Measurements from ENCODE around the gene MAP3K2. TPM values are rescaled to one million over a fixed set of nuclear protein-coding genes. Genes with fewer than 3 reads are reported as not detected.

MAP3K2 gene
- polyA plus RNA-seq, 1 donor from 2014 or later = 37.0 TPM

DNA sequence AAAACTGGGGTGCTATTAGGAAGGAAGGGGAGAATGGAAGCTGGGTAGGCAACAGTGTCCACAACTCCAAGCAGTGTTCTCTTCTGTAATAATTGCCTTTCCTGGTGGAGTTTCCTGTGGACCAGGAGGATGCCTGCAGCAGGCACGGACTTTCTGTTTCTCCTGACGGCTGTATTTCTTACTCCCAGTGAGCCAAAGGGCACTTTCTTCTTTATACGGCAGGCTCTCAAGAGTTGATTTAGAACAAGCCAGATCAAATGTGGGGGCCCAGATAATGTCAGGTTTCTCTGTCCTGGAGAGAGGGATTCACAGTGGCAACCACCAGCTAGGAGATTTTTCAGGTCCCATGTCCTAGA lies 17.5 kb upstream of the MAP3K2 start:
- Histone ChIP-seq H3K36me3 (ENCODE audit: insufficient read depth, low read length) (no peaks in the 10 kb centered on the region), H3K9me2 (ENCODE audit: insufficient read depth, low read length) (no peaks in the 10 kb centered on the region), H2AFZ (ENCODE audit: low read depth, low read length) (no peak overlapping the region), H3K9me3 (ENCODE audit: low read length) (no peaks in the 10 kb centered on the region), H4K20me1 (ENCODE audit: insufficient read depth) (no peaks in the 10 kb centered on the region), H3K9ac (ENCODE audit: low read length) (no peak overlapping the region), H3K79me2 (replicated peaks; ENCODE audit: insufficient read depth, low read length) (no peaks in the 10 kb centered on the region), H3K27ac (ENCODE audit: low read length) (no peak overlapping the region), H3K4me2 (ENCODE audit: low read length) (no peak overlapping the region), H3K4me3 (ENCODE audit: low read length) (no peak overlapping the region), H3F3A (ENCODE audit: insufficient read depth, low read length, poor library complexity, severe bottlenecking) (no peaks in the 10 kb centered on the region), H3K27me3 (ENCODE audit: insufficient read depth, low read depth, low read length) (no peaks in the 10 kb centered on the region)
- TF ChIP-seq POLR2AphosphoS5 (IDR thresholded peaks at IDR 0.05) (no peak), EP300 (conservative IDR thresholded peaks at IDR 0.05; ENCODE audit: poor library complexity, severe bottlenecking) (no peak), SMC3 (conservative IDR thresholded peaks at IDR 0.05; ENCODE audit: poor library complexity) (no peak), RAD21 (conservative IDR thresholded peaks at IDR 0.05) (no peak), TAF1 (IDR thresholded peaks at IDR 0.05; ENCODE audit: low read depth) (no peak), MXI1 (conservative IDR thresholded peaks at IDR 0.05; ENCODE audit: poor library complexity, severe bottlenecking) (no peak), EZH2 (IDR thresholded peaks at IDR 0.05; ENCODE audit: borderline replicate concordance, insufficient read depth, low read length, poor library complexity, severe bottlenecking) (no peak)
- TF ChIP-seq, protein P1, sequence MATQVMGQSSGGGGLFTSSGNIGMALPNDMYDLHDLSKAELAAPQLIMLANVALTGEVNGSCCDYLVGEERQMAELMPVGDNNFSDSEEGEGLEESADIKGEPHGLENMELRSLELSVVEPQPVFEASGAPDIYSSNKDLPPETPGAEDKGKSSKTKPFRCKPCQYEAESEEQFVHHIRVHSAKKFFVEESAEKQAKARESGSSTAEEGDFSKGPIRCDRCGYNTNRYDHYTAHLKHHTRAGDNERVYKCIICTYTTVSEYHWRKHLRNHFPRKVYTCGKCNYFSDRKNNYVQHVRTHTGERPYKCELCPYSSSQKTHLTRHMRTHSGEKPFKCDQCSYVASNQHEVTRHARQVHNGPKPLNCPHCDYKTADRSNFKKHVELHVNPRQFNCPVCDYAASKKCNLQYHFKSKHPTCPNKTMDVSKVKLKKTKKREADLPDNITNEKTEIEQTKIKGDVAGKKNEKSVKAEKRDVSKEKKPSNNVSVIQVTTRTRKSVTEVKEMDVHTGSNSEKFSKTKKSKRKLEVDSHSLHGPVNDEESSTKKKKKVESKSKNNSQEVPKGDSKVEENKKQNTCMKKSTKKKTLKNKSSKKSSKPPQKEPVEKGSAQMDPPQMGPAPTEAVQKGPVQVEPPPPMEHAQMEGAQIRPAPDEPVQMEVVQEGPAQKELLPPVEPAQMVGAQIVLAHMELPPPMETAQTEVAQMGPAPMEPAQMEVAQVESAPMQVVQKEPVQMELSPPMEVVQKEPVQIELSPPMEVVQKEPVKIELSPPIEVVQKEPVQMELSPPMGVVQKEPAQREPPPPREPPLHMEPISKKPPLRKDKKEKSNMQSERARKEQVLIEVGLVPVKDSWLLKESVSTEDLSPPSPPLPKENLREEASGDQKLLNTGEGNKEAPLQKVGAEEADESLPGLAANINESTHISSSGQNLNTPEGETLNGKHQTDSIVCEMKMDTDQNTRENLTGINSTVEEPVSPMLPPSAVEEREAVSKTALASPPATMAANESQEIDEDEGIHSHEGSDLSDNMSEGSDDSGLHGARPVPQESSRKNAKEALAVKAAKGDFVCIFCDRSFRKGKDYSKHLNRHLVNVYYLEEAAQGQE (IDR thresholded peaks at IDR 0.05; ENCODE audit: borderline replicate concordance) = no peak
- TF ChIP-seq, protein P2, sequence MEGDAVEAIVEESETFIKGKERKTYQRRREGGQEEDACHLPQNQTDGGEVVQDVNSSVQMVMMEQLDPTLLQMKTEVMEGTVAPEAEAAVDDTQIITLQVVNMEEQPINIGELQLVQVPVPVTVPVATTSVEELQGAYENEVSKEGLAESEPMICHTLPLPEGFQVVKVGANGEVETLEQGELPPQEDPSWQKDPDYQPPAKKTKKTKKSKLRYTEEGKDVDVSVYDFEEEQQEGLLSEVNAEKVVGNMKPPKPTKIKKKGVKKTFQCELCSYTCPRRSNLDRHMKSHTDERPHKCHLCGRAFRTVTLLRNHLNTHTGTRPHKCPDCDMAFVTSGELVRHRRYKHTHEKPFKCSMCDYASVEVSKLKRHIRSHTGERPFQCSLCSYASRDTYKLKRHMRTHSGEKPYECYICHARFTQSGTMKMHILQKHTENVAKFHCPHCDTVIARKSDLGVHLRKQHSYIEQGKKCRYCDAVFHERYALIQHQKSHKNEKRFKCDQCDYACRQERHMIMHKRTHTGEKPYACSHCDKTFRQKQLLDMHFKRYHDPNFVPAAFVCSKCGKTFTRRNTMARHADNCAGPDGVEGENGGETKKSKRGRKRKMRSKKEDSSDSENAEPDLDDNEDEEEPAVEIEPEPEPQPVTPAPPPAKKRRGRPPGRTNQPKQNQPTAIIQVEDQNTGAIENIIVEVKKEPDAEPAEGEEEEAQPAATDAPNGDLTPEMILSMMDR (IDR thresholded peaks at IDR 0.05; ENCODE audit: poor library complexity, severe bottlenecking) = no peak

DNA sequence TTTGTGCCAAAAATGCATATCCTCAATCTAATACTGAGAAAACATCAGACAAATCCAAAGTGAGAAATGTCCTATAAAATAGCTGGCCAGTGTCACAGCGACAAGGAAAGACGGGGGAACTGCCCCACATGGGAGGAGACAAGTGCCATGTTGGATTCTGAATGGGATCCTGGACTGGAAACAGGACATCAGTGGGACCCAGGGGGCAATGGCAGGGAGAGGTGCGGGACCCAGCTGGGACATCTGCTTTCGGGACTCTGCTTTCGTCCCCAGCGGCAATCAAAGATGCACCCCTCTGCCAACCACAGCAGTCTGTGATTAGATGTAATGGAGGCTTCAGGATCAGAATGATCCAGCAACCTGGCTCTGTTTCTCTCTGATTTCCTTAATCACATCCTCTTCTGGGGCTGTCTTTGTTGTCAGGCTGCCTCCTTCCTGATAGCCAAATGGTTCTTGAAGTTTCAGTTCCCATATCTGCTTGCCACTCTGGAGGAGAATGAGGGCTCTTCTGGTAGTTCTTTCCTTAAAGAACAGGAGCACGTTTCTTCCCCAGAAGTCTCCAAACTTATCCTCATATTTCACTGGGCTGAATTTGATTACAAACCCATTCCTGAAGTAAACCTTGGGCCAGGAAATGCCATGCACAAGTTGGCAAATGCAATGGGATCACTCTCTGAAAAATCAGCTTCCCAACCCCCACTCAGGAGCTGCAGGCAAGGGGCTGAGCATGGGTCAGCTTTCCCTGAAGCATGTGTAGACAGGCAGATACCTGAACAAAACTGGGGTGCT lies 16.9 kb upstream of the MAP3K2 start:
- H3F3A ChIP-seq (ENCODE audit: insufficient read depth, low read length, poor library complexity, severe bottlenecking) = no peaks in the 10 kb centered on the region
- H3K9me3 ChIP-seq (ENCODE audit: low read length) = no peaks in the 10 kb centered on the region
- TF ChIP-seq POLR2AphosphoS5 (IDR thresholded peaks at IDR 0.05) (no peak), MXI1 (conservative IDR thresholded peaks at IDR 0.05; ENCODE audit: poor library complexity, severe bottlenecking) (no peak), EZH2 (IDR thresholded peaks at IDR 0.05; ENCODE audit: borderline replicate concordance, insufficient read depth, low read length, poor library complexity, severe bottlenecking) (no peak), EP300 (conservative IDR thresholded peaks at IDR 0.05; ENCODE audit: poor library complexity, severe bottlenecking) (no peak), TAF1 (IDR thresholded peaks at IDR 0.05; ENCODE audit: low read depth) (no peak), RAD21 (conservative IDR thresholded peaks at IDR 0.05) (no peak), SMC3 (conservative IDR thresholded peaks at IDR 0.05; ENCODE audit: poor library complexity) (no peak)
- TF ChIP-seq, protein P1 (IDR thresholded peaks at IDR 0.05; ENCODE audit: borderline replicate concordance) = no peak
- TF ChIP-seq, protein P2 (IDR thresholded peaks at IDR 0.05; ENCODE audit: poor library complexity, severe bottlenecking) = no peak
- no peak overlapping the region for H2AFZ ChIP-seq (ENCODE audit: low read depth, low read length)
- H4K20me1 ChIP-seq (ENCODE audit: insufficient read depth) = no peaks in the 10 kb centered on the region
- no peaks in the 10 kb centered on the region for H3K9me2 ChIP-seq (ENCODE audit: insufficient read depth, low read length)
- H3K27me3 ChIP-seq (ENCODE audit: insufficient read depth, low read depth, low read length) = no peaks in the 10 kb centered on the region
- H3K9ac ChIP-seq (ENCODE audit: low read length) = no peak overlapping the region
- no peaks in the 10 kb centered on the region for H3K36me3 ChIP-seq (ENCODE audit: insufficient read depth, low read length)
- no peaks in the 10 kb centered on the region for H3K79me2 ChIP-seq (replicated peaks; ENCODE audit: insufficient read depth, low read length)
- H3K4me2 ChIP-seq (ENCODE audit: low read length) = no peak overlapping the region
- H3K4me3 ChIP-seq (ENCODE audit: low read length) = no peak overlapping the region
- no peak overlapping the region for H3K27ac ChIP-seq (ENCODE audit: low read length)
